ENCODE data around the gene HOXA3.

DNA sequence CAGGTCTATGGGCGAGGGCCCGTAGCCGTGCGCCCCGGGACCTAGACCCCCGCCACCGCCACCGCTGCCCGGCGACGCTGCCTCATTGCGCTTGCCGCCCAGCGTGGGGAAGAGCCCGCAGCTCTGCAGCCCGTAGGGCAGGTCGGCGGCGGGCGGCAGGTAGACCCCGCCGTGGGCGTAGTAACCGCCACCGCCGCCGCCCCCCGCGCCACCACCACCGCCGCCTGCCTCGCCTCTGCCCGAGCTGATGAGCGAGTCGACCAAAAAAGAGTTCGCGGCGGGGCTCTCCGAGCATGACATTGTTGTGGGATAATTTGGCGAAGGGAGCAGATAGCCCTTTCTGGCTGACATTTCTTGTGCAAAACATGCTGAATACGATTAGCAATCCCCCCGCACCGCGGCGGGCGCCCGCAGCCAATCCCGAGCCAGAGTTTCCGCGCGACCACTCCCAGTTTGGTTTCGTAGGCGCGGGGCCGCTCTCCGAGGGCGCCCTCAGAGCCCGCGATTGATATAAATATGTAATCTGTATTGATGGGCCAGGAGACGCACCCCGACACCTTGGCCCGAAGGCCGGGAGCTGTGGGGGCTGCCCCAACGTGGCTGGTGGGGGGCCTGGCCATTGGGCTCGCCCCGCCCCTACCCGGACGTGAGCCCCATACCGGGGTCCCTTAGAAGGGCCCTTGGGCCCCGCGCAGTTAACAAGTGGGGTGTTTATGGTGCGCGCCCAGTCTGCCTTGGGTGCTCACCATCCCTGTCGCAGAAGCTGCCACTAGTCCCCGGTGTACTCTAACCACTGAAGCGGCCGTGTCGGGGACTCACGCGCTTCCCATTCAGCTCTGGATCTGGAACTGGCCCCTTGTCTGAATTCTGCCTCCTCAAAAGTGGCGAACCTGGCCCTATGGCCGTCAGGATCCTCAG lies 21.8 kb upstream of the HOXA3 start, which contains the start of gene HOXA10:
- TF ChIP-seq CTCF (IDR thresholded peaks at IDR 0.05; ENCODE audit: insufficient read depth, low read length) (no peak), GABPA (IDR thresholded peaks at IDR 0.05; ENCODE audit: low read depth) (no peak), POLR2AphosphoS5 (IDR thresholded peaks at IDR 0.05; ENCODE audit: low read depth) (no peak), REST (IDR thresholded peaks at IDR 0.05; ENCODE audit: insufficient replicate concordance, low read depth) (no peak)

Data from HL-60 (cell line).